GM23338 (cell line): Measurements from ENCODE around the gene HSDL2. TPM values are rescaled to one million over a fixed set of nuclear protein-coding genes. Genes with fewer than 3 reads are reported as not detected.

Experiments used
- ATAC-seq: fragments of 200-7000 bp; cut with Tn5 transposase; 3 replicates; pipeline ENCODE4 v1.9.1; 2020
- DNase-seq: peaks from one replicate; pipeline ENCODE4 v3.0.0-alpha.2; 2015; ENCODE audit warnings: low spot score
- H2AFZ ChIP-seq: fragments of 200-600 bp; sonication (generic); 2 replicates; pipeline ENCODE4 v1.8.0; 2016; ENCODE audit warnings: antibody characterized with exemption, mild to moderate bottlenecking, moderate library complexity
- H3F3A ChIP-seq: fragments of 200-600 bp; sonication (generic); replicated peaks from 2 replicates; pipeline ENCODE4 v1.8.0; 2017; ENCODE audit warnings: antibody characterized with exemption, mixed run types, low read depth
- H3K27ac ChIP-seq: fragments of 200-600 bp; sonication (generic); 2 replicates; pipeline ENCODE4 v1.6.1; 2016; ENCODE audit warnings: low read depth
- H3K27me3 ChIP-seq: fragments of 200-600 bp; sonication (generic); 2 replicates; pipeline ENCODE4 v1.8.0; 2016; ENCODE audit warnings: mild to moderate bottlenecking, mixed run types, moderate library complexity; ENCODE audit not compliant: insufficient read depth
- H3K36me3 ChIP-seq: fragments of 200-600 bp; sonication (generic); 2 replicates; pipeline ENCODE4 v1.8.0; 2016; ENCODE audit warnings: mild to moderate bottlenecking; ENCODE audit not compliant: insufficient read depth
- H3K4me1 ChIP-seq: fragments of 200-600 bp; sonication (generic); 2 replicates; pipeline ENCODE4 v1.8.0; 2016; ENCODE audit warnings: mild to moderate bottlenecking, moderate library complexity; ENCODE audit not compliant: insufficient read depth
- H3K4me2 ChIP-seq: fragments of 200-600 bp; sonication (generic); 2 replicates; pipeline ENCODE4 v1.7.1; 2017; ENCODE audit warnings: mixed run types
- H3K4me3 ChIP-seq: fragments of 200-600 bp; sonication (generic); 2 replicates; pipeline ENCODE4 v1.6.1; 2016; ENCODE audit warnings: mixed run types
- H3K79me2 ChIP-seq: fragments of 200-600 bp; sonication (generic); replicated peaks from 2 replicates; pipeline ENCODE4 v1.8.0; 2017; ENCODE audit warnings: mild to moderate bottlenecking; ENCODE audit not compliant: insufficient read depth
- H3K9me2 ChIP-seq: fragments of 200-600 bp; sonication (generic); 2 replicates; pipeline ENCODE4 v1.8.0; 2017; ENCODE audit not compliant: insufficient read depth
- H4K20me1 ChIP-seq: fragments of 200-600 bp; sonication (generic); replicated peaks from 2 replicates; pipeline ENCODE4 v1.8.0; 2017; ENCODE audit warnings: mild to moderate bottlenecking; ENCODE audit not compliant: insufficient read depth
- H3K27ac Mint-ChIP-seq: 2 replicates; pipeline ENCODE4 v1.8.0; 2020; ENCODE audit warnings: inconsistent platforms, mild to moderate bottlenecking, moderate library complexity, mixed read lengths
- H3K27me3 Mint-ChIP-seq: 3 replicates; pipeline ENCODE4 v1.8.0; 2022; ENCODE audit warnings: low read depth, mild to moderate bottlenecking, moderate library complexity, mixed read lengths, inconsistent platforms; ENCODE audit not compliant: insufficient read depth, poor library complexity
- H3K36me3 Mint-ChIP-seq: 3 replicates; pipeline ENCODE4 v1.8.0; 2021; ENCODE audit warnings: low read depth, mild to moderate bottlenecking, inconsistent platforms, moderate library complexity, mixed read lengths
- H3K4me1 Mint-ChIP-seq: 3 replicates; pipeline ENCODE4 v1.8.0; 2020; ENCODE audit warnings: mild to moderate bottlenecking, inconsistent platforms, mixed read lengths
- H3K4me3 Mint-ChIP-seq: 3 replicates; pipeline ENCODE4 v1.8.0; 2021; ENCODE audit warnings: moderate library complexity, mild to moderate bottlenecking, inconsistent platforms, mixed read lengths
- H3K9me3 Mint-ChIP-seq: 3 replicates; pipeline ENCODE4 v1.8.0; 2020; ENCODE audit warnings: moderate library complexity, mild to moderate bottlenecking, inconsistent platforms, mixed read lengths
- CREB1 ChIP-seq: fragments of 250-450 bp; sonication (Bioruptor Pico); IDR thresholded peaks from 2 replicates; pipeline ENCODE4 v1.5.0; 2020; ENCODE audit warnings: low read depth, mild to moderate bottlenecking, moderate library complexity
- CTCF ChIP-seq, 2 experiments: fragments of 200-600 bp in 1 of 2; sonication (generic) in 1 of 2; conservative IDR thresholded peaks; 2 replicates each; pipeline versions ENCODE4 v1.5.1 to v1.6.1; 2016 to 2017; ENCODE audit warnings: antibody characterized with exemption in 2 of 2, low read depth in 2 of 2, mild to moderate bottlenecking in 2 of 2, moderate library complexity in 1 of 2
- ETS1 ChIP-seq: IDR thresholded peaks from 2 replicates; pipeline ENCODE4 v1.6.1; 2016; ENCODE audit warnings: antibody characterized with exemption
- EZH2 ChIP-seq: fragments of 200-600 bp; sonication (generic); IDR thresholded peaks from one replicate; pipeline ENCODE4 v1.8.0; 2017; ENCODE audit warnings: antibody characterized with exemption, mild to moderate bottlenecking, low read depth; ENCODE audit not compliant: unreplicated experiment
- EZH2phosphoT487 ChIP-seq: fragments of 200-600 bp; sonication (generic); IDR thresholded peaks from one replicate; pipeline ENCODE4 v1.8.1; 2018; ENCODE audit warnings: antibody characterized with exemption; ENCODE audit not compliant: unreplicated experiment
- JUNB ChIP-seq: IDR thresholded peaks from one replicate; pipeline ENCODE4 v1.6.1; 2016; ENCODE audit warnings: antibody characterized with exemption; ENCODE audit not compliant: unreplicated experiment
- NANOG ChIP-seq: IDR thresholded peaks from 2 replicates; pipeline ENCODE4 v1.6.1; 2016; ENCODE audit warnings: antibody characterized with exemption, borderline replicate concordance
- POLR2AphosphoS5 ChIP-seq: IDR thresholded peaks from 2 replicates; pipeline ENCODE4 v1.6.1; 2016; ENCODE audit warnings: antibody characterized with exemption, low read depth
- ZNF331 ChIP-seq: fragments of 250-450 bp; sonication (Bioruptor Pico); IDR thresholded peaks from 2 replicates; pipeline ENCODE4 v1.5.0; 2020; ENCODE audit warnings: low read depth, mild to moderate bottlenecking, moderate library complexity
- ZNF462 ChIP-seq: fragments of 250-450 bp; sonication (Bioruptor Pico); IDR thresholded peaks from 2 replicates; pipeline ENCODE4 v1.5.0; 2020; ENCODE audit warnings: mild to moderate bottlenecking, moderate library complexity
- polyA plus RNA-seq: library from polyadenylated mRNA; unstranded; fragments of >200 nt; fragmentation: Nextera tagmentation; extraction: Ambion mirVana; gene quantifications from 2 replicates; pipeline ENCODE4 v1.2.1, GENCODE V29; 2016
- total RNA-seq: library from RNA; depleted of rRNA; stranded (reverse); fragments of >200 nt; shearing (Covaris generic); gene quantifications from 2 replicates; pipeline ENCODE4 v1.2.3, GENCODE V29; 2014

HSDL2 gene
- total and polyA plus RNA-seq, 2 experiments from 2014 or later: 11.4 to 15.3 TPM

GRCh38 chr9:112505086-112505485, 125.2 kb downstream of the HSDL2 start:
- H3K9me3 Mint-ChIP-seq: no peaks in the 10 kb centered on the region
- Histone ChIP-seq H3K4me1 (peaks cover 30% of the 10 kb centered on the region), H2AFZ (no peak overlapping the region), H3K27ac (peak overlapping the region; percentile 51; the same call in 1 of the 2 replicates), H4K20me1 (peaks cover 15% of the 10 kb centered on the region), H3F3A (no peaks in the 10 kb centered on the region), H3K79me2 (peaks cover 98% of the 10 kb centered on the region), H3K9me2 (no peaks in the 10 kb centered on the region), H3K4me3 (no peak overlapping the region), H3K36me3 (no peaks in the 10 kb centered on the region), H3K4me2 (no peak overlapping the region), H3K27me3 (no peaks in the 10 kb centered on the region)
- H3K4me1 Mint-ChIP-seq: peaks cover 29% of the 10 kb centered on the region
- H3K36me3 Mint-ChIP-seq: no peaks in the 10 kb centered on the region
- DNase-seq (no peak), ATAC-seq (no peak)
- no peak overlapping the region for H3K4me3 Mint-ChIP-seq
- TF ChIP-seq POLR2AphosphoS5: no peak
- no peak for TF ChIP-seq ZNF331 (CRISPR knock-in tag)
- no peak for TF ChIP-seq CTCF (conservative IDR thresholded peaks at IDR 0.05; ENCODE audit: low read depth in 2 of 2)
- no peak for TF ChIP-seq EZH2
- no peak for TF ChIP-seq NANOG
- TF ChIP-seq ETS1: no peak
- no peak overlapping the region for H3K27ac Mint-ChIP-seq
- no peaks in the 10 kb centered on the region for H3K27me3 Mint-ChIP-seq

- Histone ChIP-seq H3K27me3 (no peaks in the 10 kb centered on the region), H3F3A (no peaks in the 10 kb centered on the region), H3K36me3 (no peaks in the 10 kb centered on the region), H3K9me2 (no peaks in the 10 kb centered on the region), H3K4me1 (peaks cover 32% of the 10 kb centered on the region), H3K27ac (peak overlapping the region; percentile 51; the same call in 1 of the 2 replicates), H4K20me1 (peaks cover 21% of the 10 kb centered on the region), H3K79me2 (peaks cover 98% of the 10 kb centered on the region), H3K4me2 (no peak overlapping the region), H2AFZ (no peak overlapping the region), H3K4me3 (no peak overlapping the region)
- H3K36me3 Mint-ChIP-seq: no peaks in the 10 kb centered on the region
- TF ChIP-seq ETS1 (no peak), CREB1 (no peak), ZNF462 (no peak), JUNB (no peak), POLR2AphosphoS5 (no peak), EZH2phosphoT487 (no peak), ZNF331 (CRISPR knock-in tag) (no peak)
- H3K27ac Mint-ChIP-seq: no peak overlapping the region
- no peaks in the 10 kb centered on the region for H3K27me3 Mint-ChIP-seq
- H3K9me3 Mint-ChIP-seq: no peaks in the 10 kb centered on the region
- DNase-seq (no peak), ATAC-seq (no peak)
- H3K4me1 Mint-ChIP-seq: peaks cover 29% of the 10 kb centered on the region
- H3K4me3 Mint-ChIP-seq: no peak overlapping the region
These were observed 125.7 kb downstream of the HSDL2 start for GRCh38 chr9:112505607-112506006.
